Measurements from ENCODE around the gene PLAC8. TPM values are rescaled to one million over a fixed set of nuclear protein-coding genes. Genes with fewer than 3 reads are reported as not detected.
A peak's percentile ranks its signal among the peaks of the same experiment; 100 is the strongest.
"Not testable (repeated sequence)": the region's sequence is repeated elsewhere in the genome, so short reads cannot be mapped to it uniquely, and the experiment has no call there.

Gene PLAC8
- total RNA-seq, 3 donors from 2014 or later, result 1.1 to 7.9 (median 4.5) TPM

- H3K36me3 ChIP-seq, result no peaks in the 10 kb centered on the region
- no peaks in the 10 kb centered on the region for H3K9me3 ChIP-seq
- H3K27ac ChIP-seq, result no peak overlapping the region
- no peak for DNase-seq (ENCODE audit: low spot score in 2 of 2)
- intact Hi-C loops (cut with DNase I; ENCODE audit: low total_unique reads), result no loop called here
- TF ChIP-seq POLR2AphosphoS5 (IDR thresholded peaks at IDR 0.05) (no peak), CTCF (IDR thresholded peaks at IDR 0.05) (no peak), POLR2A (IDR thresholded peaks at IDR 0.05) (no peak)
- no peak overlapping the region for H3K4me3 ChIP-seq
- no peaks in the 10 kb centered on the region for H3K4me1 ChIP-seq
- no peaks in the 10 kb centered on the region for H3K27me3 ChIP-seq
Observed at GRCh38 chr4:83065266-83065665, 49.3 kb downstream of the PLAC8 start.

GRCh38 chr4:83062739-83063138 lies 51.8 kb downstream of the PLAC8 start:
- H3K27me3 ChIP-seq, result no peaks in the 10 kb centered on the region
- H3K36me3 ChIP-seq, result no peaks in the 10 kb centered on the region
- no peak for TF ChIP-seq POLR2AphosphoS5 (IDR thresholded peaks at IDR 0.05)
- no peak for TF ChIP-seq POLR2A (IDR thresholded peaks at IDR 0.05)

GRCh38 chr4:83054928-83055327 lies 59.6 kb downstream of the PLAC8 start:
- intact Hi-C loops (cut with DNase I; ENCODE audit: low total_unique reads), result no loop called here
- DNase-seq (ENCODE audit: low spot score in 2 of 2), result no peak
- H3K4me1 ChIP-seq, result no peaks in the 10 kb centered on the region
- no peak overlapping the region for H3K4me3 ChIP-seq
- no peak overlapping the region for H3K27ac ChIP-seq
- H3K27me3 ChIP-seq, result no peaks in the 10 kb centered on the region
- H3K36me3 ChIP-seq, result no peaks in the 10 kb centered on the region
- no peaks in the 10 kb centered on the region for H3K9me3 ChIP-seq
- peak in 1 of 3 donors; percentile 13 for TF ChIP-seq CTCF (IDR thresholded peaks at IDR 0.05)
- no peak for TF ChIP-seq POLR2A (IDR thresholded peaks at IDR 0.05)
- TF ChIP-seq POLR2AphosphoS5 (IDR thresholded peaks at IDR 0.05), result no peak

More at GRCh38 chr4:83062739-83063138, 51.8 kb downstream of the PLAC8 start:
- no peak for DNase-seq (ENCODE audit: low spot score in 2 of 2)
- Histone ChIP-seq H3K4me1 (no peaks in the 10 kb centered on the region), H3K4me3 (no peak overlapping the region), H3K9me3 (no peaks in the 10 kb centered on the region), H3K27ac (no peak overlapping the region)
- intact Hi-C loops (cut with DNase I; ENCODE audit: low total_unique reads), result no loop called here

GRCh38 chr4:83048781-83049180 lies 65.7 kb downstream of the PLAC8 start:
- H3K9me3 ChIP-seq; H3K4me1 ChIP-seq; intact Hi-C loops (cut with DNase I; ENCODE audit: low total_unique reads); H3K4me3 ChIP-seq; H3K36me3 ChIP-seq; H3K27me3 ChIP-seq; DNase-seq (ENCODE audit: low spot score in 2 of 2); H3K27ac ChIP-seq: not testable (repeated sequence)

GRCh38 chr4:83046693-83047473 lies 67.6 kb downstream of the PLAC8 start:
- H3K27me3 ChIP-seq, result no peaks in the 10 kb centered on the region
- no peak overlapping the region for H3K4me3 ChIP-seq
- no peak overlapping the region for H3K27ac ChIP-seq
- no peaks in the 10 kb centered on the region for H3K36me3 ChIP-seq
- DNase-seq (ENCODE audit: low spot score in 2 of 2), result no peak
- H3K4me1 ChIP-seq, result no peaks in the 10 kb centered on the region
- intact Hi-C loops (cut with DNase I; ENCODE audit: low total_unique reads), result no loop called here
- TF ChIP-seq POLR2AphosphoS5 (IDR thresholded peaks at IDR 0.05) (no peak), POLR2A (IDR thresholded peaks at IDR 0.05) (no peak), CTCF (IDR thresholded peaks at IDR 0.05) (no peak)
- no peaks in the 10 kb centered on the region for H3K9me3 ChIP-seq

GRCh38 chr4:83043801-83044407 lies 70.6 kb downstream of the PLAC8 start:
- TF ChIP-seq POLR2A (IDR thresholded peaks at IDR 0.05) (no peak), POLR2AphosphoS5 (IDR thresholded peaks at IDR 0.05) (no peak), CTCF (IDR thresholded peaks at IDR 0.05) (no peak)
- no peaks in the 10 kb centered on the region for H3K9me3 ChIP-seq
- no peak overlapping the region for H3K27ac ChIP-seq
- no peaks in the 10 kb centered on the region for H3K4me1 ChIP-seq
- no peaks in the 10 kb centered on the region for H3K27me3 ChIP-seq
- intact Hi-C loops (cut with DNase I; ENCODE audit: low total_unique reads), result no loop called here
- DNase-seq (ENCODE audit: low spot score in 2 of 2), result no peak
- H3K4me3 ChIP-seq, result no peak overlapping the region
- no peaks in the 10 kb centered on the region for H3K36me3 ChIP-seq

- H3K9me3 ChIP-seq; H3K36me3 ChIP-seq; H3K4me3 ChIP-seq; H3K27me3 ChIP-seq; H3K4me1 ChIP-seq; H3K27ac ChIP-seq; DNase-seq (ENCODE audit: low spot score in 2 of 2); intact Hi-C loops (cut with DNase I; ENCODE audit: low total_unique reads): not testable (repeated sequence)
Observed at GRCh38 chr4:83043157-83043556, 71.4 kb downstream of the PLAC8 start.
